GM12878 (cell line): ENCODE measurements around the gene FAM83D. TPM values are rescaled to one million over a fixed set of nuclear protein-coding genes. Genes with fewer than 3 reads are reported as not detected.

Experiments used
- ATAC-seq: fragments of 200-7000 bp; cut with Tn5 transposase; 3 replicates; pipeline ENCODE4 v1.9.1; 2020; ENCODE audit warnings: mild to moderate bottlenecking, moderate library complexity
- BruUV-seq: library from RNA; stranded (reverse); fragments of 400-500 nt; replicated peaks from 2 replicates; lab custom pipeline; 2021; lab: Mats Ljungman, UMichigan
- CTCF ChIA-PET: fragments of 300-600 bp; sonication (Branson Sonifier 250); formaldehyde crosslinking; extraction: SDS; loops from one replicate; lab custom pipeline; 2021; ENCODE audit warnings: inconsistent platforms; lab: Yijun Ruan, JAX
- POLR2A ChIA-PET: fragments of 350-600 bp; formaldehyde crosslinking; extraction: SDS; loops from one replicate; lab custom pipeline; 2021; ENCODE audit warnings: inconsistent platforms; lab: Charles Lee
- RAD21 ChIA-PET: fragments of 300-600 bp; sonication (Branson Sonifier 250); formaldehyde crosslinking; loops from one replicate; lab custom pipeline; 2023; ENCODE audit warnings: antibody characterized with exemption; ENCODE audit not compliant: unreplicated experiment; lab: Charles Lee
- SMC1A ChIA-PET: fragments of 300-600 bp; sonication (Branson Sonifier 250); formaldehyde crosslinking; loops from one replicate; lab custom pipeline; 2023; ENCODE audit not compliant: unreplicated experiment, uncharacterized antibody; lab: Charles Lee
- DNase-seq: peaks from one replicate; pipeline ENCODE4 v3.0.0-alpha.2; 2011; ENCODE audit warnings: low read depth, low spot score
- FAIRE-seq: peaks from 3 replicates; lab custom pipeline; 2011; peaks lifted over from hg19 to GRCh38; lab: Jason Lieb, UNC
- H2AFZ ChIP-seq: 2 replicates; pipeline ENCODE4 v1.6.0; 2011; ENCODE audit warnings: low read depth, low read length, control low read depth; ENCODE audit not compliant: control insufficient read depth
- H3K27ac ChIP-seq: 2 replicates; pipeline ENCODE4 v1.5.1; 2011; ENCODE audit warnings: control low read depth; ENCODE audit not compliant: control insufficient read depth, insufficient read depth
- H3K27me3 ChIP-seq, 2 experiments: replicated peaks in 1 of 2; 2 replicates each; pipeline versions ENCODE4 v1.6.0 to v1.6.1; 2011; ENCODE audit warnings: low read length in 1 of 2; ENCODE audit not compliant: control insufficient read depth in 2 of 2, insufficient read depth in 2 of 2
- H3K36me3 ChIP-seq, 2 experiments: 2 replicates each; pipeline ENCODE4 v1.5.1; 2011; ENCODE audit warnings: low read length in 1 of 2; ENCODE audit not compliant: control insufficient read depth in 2 of 2, insufficient read depth in 2 of 2
- H3K4me1 ChIP-seq: 2 replicates; pipeline ENCODE4 v1.6.1; 2011; ENCODE audit warnings: mild to moderate bottlenecking, low read length, moderate library complexity, mixed read lengths; ENCODE audit not compliant: control insufficient read depth, insufficient read depth
- H3K4me2 ChIP-seq: 2 replicates; pipeline ENCODE4 v1.6.0; 2011; ENCODE audit warnings: control low read depth; ENCODE audit not compliant: control insufficient read depth, insufficient read depth
- H3K4me3 ChIP-seq: fragments of 200-600 bp; sonication (generic); 2 replicates; pipeline ENCODE4 v1.5.1; 2016
- H3K79me2 ChIP-seq: 2 replicates; pipeline ENCODE4 v1.6.0; 2011; ENCODE audit warnings: low read length; ENCODE audit not compliant: control insufficient read depth, insufficient read depth
- H3K9ac ChIP-seq: 2 replicates; pipeline ENCODE4 v1.8.0; 2011; ENCODE audit warnings: low read length, control low read depth, mixed read lengths; ENCODE audit not compliant: control insufficient read depth, insufficient read depth
- H3K9me3 ChIP-seq: replicated peaks from 3 replicates; pipeline ENCODE4 v1.5.1; 2011; ENCODE audit warnings: mild to moderate bottlenecking, low read length; ENCODE audit not compliant: control insufficient read depth, insufficient read depth
- H4K20me1 ChIP-seq: 2 replicates; pipeline ENCODE4 v1.6.0; 2011; ENCODE audit not compliant: control insufficient read depth, insufficient read depth
- BHLHE40 ChIP-seq, 2 experiments: fragments of 450-650 bp in 1 of 2; IDR thresholded peaks; 2 replicates each; pipeline ENCODE4 v1.6.1; 2011 to 2017; ENCODE audit warnings: low read depth in 2 of 2, borderline replicate concordance in 1 of 2, improper control_type of control experiment in 1 of 2, low read length in 1 of 2, mild to moderate bottlenecking in 1 of 2
- BMI1 ChIP-seq: fragments of 450-650 bp; IDR thresholded peaks from 2 replicates; pipeline ENCODE4 v1.6.1; 2016; ENCODE audit warnings: mild to moderate bottlenecking, moderate library complexity, borderline replicate concordance
- JUND ChIP-seq: IDR thresholded peaks from 2 replicates; pipeline ENCODE4 v1.6.1; 2012; ENCODE audit warnings: low read depth, mild to moderate bottlenecking, low read length, improper control_type of control experiment, moderate library complexity
- KDM1A ChIP-seq: fragments of 200-600 bp; sonication (generic); IDR thresholded peaks from 2 replicates; pipeline ENCODE4 v1.6.1; 2016; ENCODE audit warnings: borderline replicate concordance
- MEF2A ChIP-seq: IDR thresholded peaks from 2 replicates; pipeline ENCODE4 v1.6.1; 2011; ENCODE audit warnings: low read depth, mild to moderate bottlenecking, low read length, moderate library complexity; ENCODE audit not compliant: insufficient read depth
- MXI1 ChIP-seq: fragments of 150-350 bp; IDR thresholded peaks from 2 replicates; pipeline ENCODE4 v1.6.1; 2011; ENCODE audit warnings: low read depth, mild to moderate bottlenecking, inconsistent platforms, low read length, improper control_type of control experiment
- NR2C2 ChIP-seq: IDR thresholded peaks from 2 replicates; pipeline ENCODE4 v1.6.1; 2011; ENCODE audit warnings: borderline replicate concordance, low read depth; ENCODE audit not compliant: control insufficient read depth, insufficient read length
- RBBP5 ChIP-seq: fragments of 200-600 bp; sonication (generic); conservative IDR thresholded peaks from 2 replicates; pipeline ENCODE4 v1.6.1; 2016
- SMAD5 ChIP-seq: IDR thresholded peaks from 2 replicates; pipeline ENCODE4 v1.6.1; 2016; ENCODE audit warnings: antibody characterized with exemption, low read depth
- TAF1 ChIP-seq: IDR thresholded peaks from 2 replicates; pipeline ENCODE4 v1.6.1; 2011; ENCODE audit warnings: mild to moderate bottlenecking, low read depth, low read length, borderline replicate concordance
- WGBS: methylation state at CpG from one replicate; pipeline ENCODE4 v1.1.6; 2016; ENCODE audit warnings: low lambda C conversion rate; ENCODE audit not compliant: insufficient replicate concordance, insufficient coverage; ENCODE audit errors: missing lambda C conversion rate; 5-methylcytosine and 5-hydroxymethylcytosine counted together
- in situ Hi-C: fragments of 300-500 bp; cut with MboI; formaldehyde crosslinking; loops from 9 replicates; pipeline ENCODE4 v1.14.3; 2018; ENCODE audit warnings: mixed read lengths
- intact Hi-C: fragments of 100-400 bp; cut with micrococcal nuclease; formaldehyde crosslinking; loops from one replicate; pipeline ENCODE4 v1.14.2; 2022; ENCODE audit not compliant: unreplicated experiment
- polyA plus RNA-seq, 11 experiments: library from polyadenylated mRNA; depleted of rRNA in 4 of 11; unstranded in 6 of 11; stranded (reverse) in 5 of 11; fragments of >200 nt; fragmentation: Nextera tagmentation in 4 of 11; fragmentation: Illumina TruSeq in 1 of 11; extraction: Ambion mirVana in 4 of 11; extraction: Trizol in 1 of 11; gene quantifications; 1 replicate in 1 of 11; 2 replicates in 10 of 11; pipeline versions ENCODE4 v1.2.1 to v1.2.3, GENCODE V29; 2011 to 2016; ENCODE audit warnings: inconsistent platforms in 2 of 11, missing spikeins in 2 of 11, low read depth in 1 of 11
- total RNA-seq, 4 experiments: library from RNA; depleted of rRNA in 3 of 4; stranded (reverse); fragments of >200 nt in 3 of 4; fragmentation: Illumina TruSeq in 1 of 4; extraction: Trizol in 1 of 4; gene quantifications; 2 replicates each; pipeline versions ENCODE4 v1.2.1 to v1.2.3, GENCODE V29; 2013 to 2021
- TF ChIP-seq, protein P1 (sequence below): IDR thresholded peaks from 2 replicates; pipeline ENCODE4 v1.6.1; 2011; ENCODE audit warnings: borderline replicate concordance, low read depth, mild to moderate bottlenecking, moderate library complexity, mixed read lengths, low read length; ENCODE audit not compliant: insufficient read depth; ENCODE audit errors: extremely low read length
- TF ChIP-seq, protein P2 (sequence below): fragments of 450-650 bp; conservative IDR thresholded peaks from 2 replicates; pipeline ENCODE4 v1.6.1; 2017; ENCODE audit warnings: mild to moderate bottlenecking, moderate library complexity

Gene FAM83D
- total and polyA plus RNA-seq, 10 of the 15 experiments (the other 5 are each of a cell fraction or from before 2014, with no cell fraction given) = 4.5 to 34.8 (median 19.2) TPM

DNA sequence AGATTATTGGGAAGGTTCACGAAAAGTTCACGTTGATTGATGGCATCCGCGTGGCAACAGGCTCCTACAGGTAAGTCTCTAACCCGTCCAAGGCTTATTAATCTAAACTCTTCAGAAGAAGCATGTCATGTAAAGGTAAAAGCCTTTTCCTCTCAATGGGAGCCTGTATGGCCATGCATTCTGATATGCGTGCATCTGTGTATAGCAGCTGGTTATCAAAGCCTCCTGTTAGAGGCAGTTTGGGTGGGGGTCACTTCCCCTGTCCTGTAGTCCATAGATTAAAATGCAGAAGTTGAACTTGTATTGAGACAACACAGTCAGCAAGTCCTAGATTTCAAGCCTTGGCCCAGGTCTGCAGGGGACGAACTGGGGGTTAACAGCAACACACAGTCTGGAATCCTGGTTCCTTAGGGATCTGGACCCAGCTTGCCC, 21.7 kb downstream of the FAM83D start:
- peaks cover 31 to 51% of the 10 kb centered on the region in 2 experiments for H3K36me3 ChIP-seq

More for the DNA sequence above, 21.7 kb downstream of the FAM83D start:
- TF ChIP-seq, protein P1, sequence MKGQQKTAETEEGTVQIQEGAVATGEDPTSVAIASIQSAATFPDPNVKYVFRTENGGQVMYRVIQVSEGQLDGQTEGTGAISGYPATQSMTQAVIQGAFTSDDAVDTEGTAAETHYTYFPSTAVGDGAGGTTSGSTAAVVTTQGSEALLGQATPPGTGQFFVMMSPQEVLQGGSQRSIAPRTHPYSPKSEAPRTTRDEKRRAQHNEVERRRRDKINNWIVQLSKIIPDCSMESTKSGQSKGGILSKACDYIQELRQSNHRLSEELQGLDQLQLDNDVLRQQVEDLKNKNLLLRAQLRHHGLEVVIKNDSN = no peak
- TF ChIP-seq BHLHE40 (IDR thresholded peaks at IDR 0.05; ENCODE audit: borderline replicate concordance in 1 of 2, low read depth in 2 of 2, low read length in 1 of 2) = no peak
- no peak for TF ChIP-seq RBBP5
- TF ChIP-seq JUND = no peak
- TF ChIP-seq MXI1 = no peak
- TF ChIP-seq MEF2A = no peak
- no peak for TF ChIP-seq KDM1A
- TF ChIP-seq, protein P2, sequence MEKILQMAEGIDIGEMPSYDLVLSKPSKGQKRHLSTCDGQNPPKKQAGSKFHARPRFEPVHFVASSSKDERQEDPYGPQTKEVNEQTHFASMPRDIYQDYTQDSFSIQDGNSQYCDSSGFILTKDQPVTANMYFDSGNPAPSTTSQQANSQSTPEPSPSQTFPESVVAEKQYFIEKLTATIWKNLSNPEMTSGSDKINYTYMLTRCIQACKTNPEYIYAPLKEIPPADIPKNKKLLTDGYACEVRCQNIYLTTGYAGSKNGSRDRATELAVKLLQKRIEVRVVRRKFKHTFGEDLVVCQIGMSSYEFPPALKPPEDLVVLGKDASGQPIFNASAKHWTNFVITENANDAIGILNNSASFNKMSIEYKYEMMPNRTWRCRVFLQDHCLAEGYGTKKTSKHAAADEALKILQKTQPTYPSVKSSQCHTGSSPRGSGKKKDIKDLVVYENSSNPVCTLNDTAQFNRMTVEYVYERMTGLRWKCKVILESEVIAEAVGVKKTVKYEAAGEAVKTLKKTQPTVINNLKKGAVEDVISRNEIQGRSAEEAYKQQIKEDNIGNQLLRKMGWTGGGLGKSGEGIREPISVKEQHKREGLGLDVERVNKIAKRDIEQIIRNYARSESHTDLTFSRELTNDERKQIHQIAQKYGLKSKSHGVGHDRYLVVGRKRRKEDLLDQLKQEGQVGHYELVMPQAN = no peak
- no peak for TF ChIP-seq NR2C2
- no peak for TF ChIP-seq BMI1
- no peak for TF ChIP-seq SMAD5
- TF ChIP-seq TAF1 = no peak
- in situ Hi-C loops = no loop called here
- Histone ChIP-seq H2AFZ (no peak overlapping the region), H3K4me2 (no peak overlapping the region), H3K4me3 (no peak overlapping the region), H3K27me3 (no peaks in the 10 kb centered on the region), H3K4me1 (no peaks in the 10 kb centered on the region), H4K20me1 (no peaks in the 10 kb centered on the region), H3K79me2 (no peaks in the 10 kb centered on the region), H3K9me3 (no peaks in the 10 kb centered on the region), H3K27ac (no peak overlapping the region), H3K9ac (no peak overlapping the region)
- FAIRE-seq = no peak
- ChIA-PET RAD21 (no interaction called here), SMC1A (interaction anchor here (1.5 kb wide), 1 partner anchor 13 kb away, joined by 3 read pairs; no protein-coding TSS in a partner anchor), POLR2A (no interaction called here), CTCF (interaction anchor here (0.5 kb wide), 1 partner anchor 11 kb away, joined by 3 read pairs; no protein-coding TSS in a partner anchor)
- DNase-seq = no peak
- intact Hi-C loops = no loop called here
- WGBS = 91% methylated on average over 7 of the region's 7 CpGs
- no TSS peak for BruUV-seq
- ATAC-seq = no peak
